C4-2B (cell line): ENCODE results near the gene NOTCH3.

ENCODE experiments used
- H3K27ac ChIP-seq: fragments of 450-650 bp; 2 replicates; pipeline ENCODE4 v1.5.1; 2017
- ZFX ChIP-seq: fragments of 450-650 bp; IDR thresholded peaks from 2 replicates; pipeline ENCODE4 v1.6.1; 2017
- TF ChIP-seq, protein P1 (sequence below): fragments of 450-650 bp; conservative IDR thresholded peaks from 2 replicates; pipeline ENCODE4 v1.5.1; 2017; ENCODE audit warnings: mild to moderate bottlenecking

NOTCH3 gene

DNA sequence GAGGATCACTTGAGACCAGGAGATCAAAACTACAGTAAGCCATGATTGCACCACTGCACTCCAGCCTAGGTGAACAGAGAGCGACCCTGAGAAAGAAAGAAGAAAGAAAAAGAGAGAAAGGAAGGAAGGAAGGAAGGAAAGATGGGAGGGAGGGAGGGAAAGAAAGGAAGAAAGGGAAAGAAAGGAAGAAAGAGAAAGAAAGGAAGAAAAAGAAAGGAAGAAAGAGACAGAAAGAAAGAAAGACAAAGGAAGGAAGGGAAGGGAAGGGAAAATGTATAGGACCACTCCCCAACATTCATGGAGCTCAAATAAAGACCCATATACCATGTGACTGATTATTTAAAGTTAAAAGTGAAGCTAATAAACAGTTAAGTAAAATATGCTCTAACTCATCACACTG lies 53.7 kb downstream of the NOTCH3 start:
- TF ChIP-seq ZFX, result no peak
- TF ChIP-seq, protein P1, sequence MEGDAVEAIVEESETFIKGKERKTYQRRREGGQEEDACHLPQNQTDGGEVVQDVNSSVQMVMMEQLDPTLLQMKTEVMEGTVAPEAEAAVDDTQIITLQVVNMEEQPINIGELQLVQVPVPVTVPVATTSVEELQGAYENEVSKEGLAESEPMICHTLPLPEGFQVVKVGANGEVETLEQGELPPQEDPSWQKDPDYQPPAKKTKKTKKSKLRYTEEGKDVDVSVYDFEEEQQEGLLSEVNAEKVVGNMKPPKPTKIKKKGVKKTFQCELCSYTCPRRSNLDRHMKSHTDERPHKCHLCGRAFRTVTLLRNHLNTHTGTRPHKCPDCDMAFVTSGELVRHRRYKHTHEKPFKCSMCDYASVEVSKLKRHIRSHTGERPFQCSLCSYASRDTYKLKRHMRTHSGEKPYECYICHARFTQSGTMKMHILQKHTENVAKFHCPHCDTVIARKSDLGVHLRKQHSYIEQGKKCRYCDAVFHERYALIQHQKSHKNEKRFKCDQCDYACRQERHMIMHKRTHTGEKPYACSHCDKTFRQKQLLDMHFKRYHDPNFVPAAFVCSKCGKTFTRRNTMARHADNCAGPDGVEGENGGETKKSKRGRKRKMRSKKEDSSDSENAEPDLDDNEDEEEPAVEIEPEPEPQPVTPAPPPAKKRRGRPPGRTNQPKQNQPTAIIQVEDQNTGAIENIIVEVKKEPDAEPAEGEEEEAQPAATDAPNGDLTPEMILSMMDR, result no peak
- H3K27ac ChIP-seq, result no peak overlapping the region

DNA sequence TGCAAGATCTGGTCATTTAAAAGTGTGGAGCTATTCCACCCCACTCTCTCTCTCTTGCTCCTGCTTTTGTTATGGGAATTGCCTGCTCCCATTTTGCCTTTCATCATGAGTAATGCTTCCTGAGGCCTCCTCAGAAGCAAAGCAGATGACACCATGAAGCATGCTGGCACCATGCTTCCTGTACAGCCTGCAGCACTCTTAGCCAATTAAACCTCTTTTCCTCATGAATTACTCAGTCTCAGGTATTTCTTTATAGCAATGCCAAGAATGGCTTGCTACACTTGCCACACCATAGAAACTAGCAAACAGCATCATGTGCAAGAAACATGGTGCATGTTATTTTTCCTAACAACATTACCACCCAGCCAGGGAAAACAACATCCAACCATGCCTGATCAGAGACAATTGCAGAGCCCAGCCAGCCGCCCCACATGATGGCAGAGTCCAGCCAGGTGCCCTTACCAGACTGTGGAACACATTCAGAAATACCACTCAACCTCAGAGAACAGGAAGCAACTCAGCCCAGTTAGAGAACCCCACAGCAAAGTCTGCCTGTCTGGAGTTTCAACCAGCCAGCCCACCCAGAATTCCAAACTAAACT lies 56.6 kb downstream of the NOTCH3 start:
- no peak for TF ChIP-seq ZFX
- TF ChIP-seq, protein P1, result no peak
- no peak overlapping the region for H3K27ac ChIP-seq

DNA sequence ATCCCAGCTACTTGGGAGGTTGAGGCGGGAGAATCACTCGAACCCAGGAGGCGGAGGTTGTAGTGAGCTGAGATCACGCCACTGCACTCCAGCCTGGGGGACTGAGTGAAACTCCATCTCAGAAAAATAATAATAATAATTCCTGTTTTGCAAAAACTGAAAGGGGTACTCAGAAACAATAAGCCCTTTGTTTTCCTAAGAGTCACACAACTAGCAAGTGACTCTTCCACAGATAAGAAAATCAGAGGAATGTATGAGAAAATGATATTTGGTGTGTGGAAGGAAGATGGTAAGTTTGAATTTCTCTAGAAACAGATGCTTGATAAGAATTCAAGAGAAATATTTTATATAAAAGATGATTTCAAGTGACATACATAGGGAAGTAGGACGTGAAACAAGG lies 58.5 kb downstream of the NOTCH3 start:
- H3K27ac ChIP-seq, result no peak overlapping the region
- TF ChIP-seq, protein P1, result no peak
- TF ChIP-seq ZFX, result no peak

DNA sequence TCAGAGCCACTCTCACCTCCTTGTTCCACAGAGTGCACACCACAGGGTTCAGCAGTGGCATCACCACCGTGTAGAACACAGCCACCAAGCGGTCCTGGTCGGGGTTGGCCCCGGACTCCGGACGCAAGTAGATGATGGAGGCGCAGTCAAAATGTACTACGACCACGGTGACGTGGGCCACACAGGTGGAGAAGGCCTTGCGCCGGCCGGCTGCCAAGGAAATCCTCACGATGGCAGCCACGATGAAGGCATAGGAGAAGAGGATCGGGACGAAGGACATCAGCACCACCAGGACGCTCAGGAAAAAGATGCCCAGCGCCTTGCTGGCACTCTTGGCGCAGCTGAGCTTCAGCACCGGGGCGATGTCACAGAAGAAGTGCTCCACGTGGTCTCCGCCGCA lies 59.7 kb downstream of the NOTCH3 start:
- TF ChIP-seq, protein P1, result no peak
- TF ChIP-seq ZFX, result no peak
- no peak overlapping the region for H3K27ac ChIP-seq

DNA sequence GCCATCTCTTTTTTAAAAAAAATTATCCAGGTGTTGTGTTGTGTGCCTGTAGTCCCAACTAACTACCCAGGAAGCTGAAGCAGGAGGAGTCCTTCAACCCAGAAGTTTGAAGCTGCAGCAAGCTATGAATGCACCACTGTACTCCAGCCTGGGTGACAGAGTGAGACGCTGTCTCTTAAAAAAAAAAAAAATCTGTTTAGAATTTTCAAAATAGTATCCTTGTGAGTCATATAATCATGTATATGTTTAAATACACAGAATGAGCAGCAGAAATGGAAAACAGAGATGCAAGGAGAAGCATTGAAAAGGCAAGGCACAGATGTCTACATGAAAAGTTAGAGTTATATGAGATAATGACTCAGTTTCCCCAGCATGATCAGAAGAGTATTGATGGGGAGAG lies 62.4 kb downstream of the NOTCH3 start:
- TF ChIP-seq ZFX, result no peak
- TF ChIP-seq, protein P1, result no peak

DNA sequence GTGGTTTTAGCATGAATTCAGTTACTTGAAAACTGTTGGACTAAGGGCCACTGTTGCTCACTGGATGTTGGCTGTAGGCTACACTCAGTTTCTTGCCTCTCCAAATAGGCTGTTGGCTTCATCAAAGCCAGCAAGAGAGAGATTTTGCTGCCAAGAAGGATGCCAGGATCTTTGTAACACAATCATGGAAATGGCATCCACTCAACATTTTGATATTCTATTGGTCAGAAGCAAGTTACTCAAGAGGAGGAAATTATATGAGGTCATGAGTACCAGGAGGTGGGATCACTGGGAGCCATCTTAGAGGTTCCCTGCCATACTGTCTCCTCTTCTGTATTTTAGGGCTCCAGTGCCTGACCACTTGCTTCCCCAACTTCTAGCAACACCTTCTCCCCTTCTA lies 63.0 kb downstream of the NOTCH3 start:
- H3K27ac ChIP-seq, result no peak overlapping the region

More for the DNA sequence above, 62.4 kb downstream of the NOTCH3 start:
- no peak overlapping the region for H3K27ac ChIP-seq

DNA sequence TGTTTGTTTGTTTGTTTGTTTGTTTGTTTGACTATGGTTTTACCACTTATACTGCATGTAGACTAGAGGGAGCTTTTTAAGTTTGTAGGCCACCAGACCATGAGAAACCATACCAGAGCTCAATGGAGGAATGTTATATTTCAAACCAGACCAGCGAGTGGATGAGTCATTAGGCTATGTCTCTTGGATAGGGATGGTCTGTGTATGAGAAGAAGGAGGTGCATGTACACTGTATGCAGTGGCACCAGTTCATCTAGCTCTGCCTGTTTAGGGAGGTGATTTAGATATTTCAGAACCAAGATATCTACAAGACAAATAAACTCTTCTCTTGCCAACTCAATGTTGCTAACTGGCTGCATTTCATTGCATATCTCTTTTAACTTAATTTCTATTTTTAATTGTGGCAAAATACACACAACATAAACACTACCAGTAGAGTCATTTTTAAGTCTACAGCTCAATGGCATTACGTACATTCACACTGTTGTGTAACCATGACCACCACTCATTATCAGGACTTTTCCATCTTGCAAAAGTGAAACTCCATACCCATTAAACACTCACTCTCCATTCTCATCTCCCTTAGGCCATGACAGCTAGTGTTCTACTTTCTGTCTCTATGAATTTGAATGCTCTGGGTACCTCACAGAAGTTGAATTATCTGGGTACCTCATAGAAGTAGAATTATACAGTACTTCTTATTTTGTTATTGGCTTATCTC lies 64.4 kb downstream of the NOTCH3 start:
- no peak overlapping the region for H3K27ac ChIP-seq
- no peak for TF ChIP-seq ZFX
- TF ChIP-seq, protein P1, result no peak

More for the DNA sequence above, 63.0 kb downstream of the NOTCH3 start:
- TF ChIP-seq, protein P1, result no peak
- no peak for TF ChIP-seq ZFX
